Occipital lobe (tissue), 3 donors: ENCODE results near the gene F2. TPM values are rescaled to one million over a fixed set of nuclear protein-coding genes. Genes with fewer than 3 reads are reported as not detected.
A peak's percentile ranks its signal among the peaks of the same experiment; 100 is the strongest.

Experiments used
- DNase-seq: peaks from one replicate; lab custom pipeline; 2025; lab: John Stamatoyannopoulos, UW
- small RNA-seq: library from RNA; depleted of rRNA; stranded (forward); fragments of <200 nt; gene quantifications from one replicate; pipeline ENCODE3, GENCODE V24; 2014
- total RNA-seq: library from RNA; depleted of rRNA; stranded (reverse); fragments of >200 nt; gene quantifications from one replicate; pipeline ENCODE4 v1.2.3, GENCODE V29; 2014

Gene F2
- total RNA-seq, 1 donor from 2014 or later = 0.16 TPM

GRCh38 chr11:46741600-46742484 lies 22.8 kb downstream of the F2 start:
- no peak for DNase-seq

GRCh38 chr11:46743043-46743442 lies 24.0 kb downstream of the F2 start:
- no peak for DNase-seq

GRCh38 chr11:46743693-46744339 lies 24.8 kb downstream of the F2 start:
- DNase-seq = no peak

GRCh38 chr11:46745328-46745727 lies 26.3 kb downstream of the F2 start:
- DNase-seq = no peak

- no peak for DNase-seq
These were observed 27.0 kb downstream of the F2 start for GRCh38 chr11:46745995-46746394.

- no peak for DNase-seq
These were observed 28.1 kb downstream of the F2 start for GRCh38 chr11:46747150-46747549.

GRCh38 chr11:46755962-46756361 lies 36.9 kb downstream of the F2 start:
- DNase-seq = no peak

- DNase-seq = peak; percentile 6
These were observed 40.2 kb downstream of the F2 start for GRCh38 chr11:46759196-46759595.

- no peak for DNase-seq
These were observed 41.6 kb downstream of the F2 start for GRCh38 chr11:46760429-46761128.

- DNase-seq = no peak
These were observed 42.8 kb downstream of the F2 start for GRCh38 chr11:46761807-46762206.

- no peak for DNase-seq
These were observed 43.2 kb downstream of the F2 start for GRCh38 chr11:46762248-46762647.

GRCh38 chr11:46766656-46767055 lies 47.6 kb downstream of the F2 start:
- DNase-seq = no peak

GRCh38 chr11:46769636-46770221 lies 50.7 kb downstream of the F2 start:
- DNase-seq = no peak

- no peak for DNase-seq
These were observed 57.9 kb downstream of the F2 start for GRCh38 chr11:46776878-46777277.

- no peak for DNase-seq
These were observed 59.4 kb downstream of the F2 start for GRCh38 chr11:46778416-46778815.

Small RNA genes within 50 kb of the gene (small RNA-seq; reads per million reads assigned to genes)
- not detected for gene MIR5582
- not detected for gene RF00573
- gene SNORD67 = 134 reads per million, percentile 96 among the genes with 10 or more reads in this experiment

Other genes starting within 250 kb of the F2 start
- gene AMBRA1, start 125.2 kb upstream of the F2 start, total RNA-seq = 27.1 TPM
- 6.7 TPM for gene HARBI1, start 102.0 kb upstream of the F2 start, total RNA-seq
- gene ATG13, start 101.7 kb upstream of the F2 start, total RNA-seq = 54.3 TPM
- gene ARHGAP1, start 18.6 kb upstream of the F2 start, total RNA-seq = 17.6 TPM
- 4.2 TPM for gene ZNF408, start 18.2 kb upstream of the F2 start, total RNA-seq
- 186 TPM for gene CKAP5, start 127.1 kb downstream of the F2 start, total RNA-seq
- gene LRP4, start 199.3 kb downstream of the F2 start, total RNA-seq = 8.3 TPM
- 42.6 TPM for gene CSTPP1, start 217.5 kb downstream of the F2 start, total RNA-seq